PC-3 (cell line): ENCODE data around the gene TBX10.

Experiments
- CTCF ChIP-seq: fragments of 300-600 bp; sonication (generic); conservative IDR thresholded peaks from 2 replicates; pipeline ENCODE4 v1.5.1; 2017; ENCODE audit warnings: antibody characterized with exemption, low read depth, mild to moderate bottlenecking, low read length
- EZH2phosphoT487 ChIP-seq: fragments of 300-600 bp; sonication (generic); IDR thresholded peaks from 2 replicates; pipeline ENCODE4 v1.6.1; 2018; ENCODE audit warnings: mild to moderate bottlenecking, antibody characterized with exemption, low read length, borderline replicate concordance

- TF ChIP-seq CTCF: no peak
- TF ChIP-seq EZH2phosphoT487: no peak
Observed at GRCh38 chr11:67631411-67631810, 8.2 kb downstream of the TBX10 start.
